Erythroblast (primary cell): Measurements from ENCODE around the gene CMBL.

Experiments used
- DNase-seq, 2 experiments: peaks; one replicate each; lab custom pipeline; 2025; lab: John Stamatoyannopoulos, UW
- GATA1 ChIP-seq: IDR thresholded peaks from 2 replicates; pipeline ENCODE4 v1.6.1; 2011; ENCODE audit warnings: low read depth, mild to moderate bottlenecking, control low read depth, low read length, moderate library complexity
- POLR2A ChIP-seq: IDR thresholded peaks from 2 replicates; pipeline ENCODE4 v1.6.1; 2011; ENCODE audit warnings: mild to moderate bottlenecking, low read length

CMBL gene

GRCh38 chr5:10339058-10339811 lies 31.5 kb upstream of the CMBL start:
- DNase-seq = no peak

GRCh38 chr5:10338686-10339057 lies 31.0 kb upstream of the CMBL start:
- DNase-seq = no peak
- TF ChIP-seq POLR2A (no peak), GATA1 (no peak)

More at GRCh38 chr5:10339058-10339811, 31.5 kb upstream of the CMBL start:
- TF ChIP-seq GATA1 = no peak
- no peak for TF ChIP-seq POLR2A

- no peak for DNase-seq
- TF ChIP-seq POLR2A (no peak), GATA1 (no peak)
Observed at GRCh38 chr5:10337986-10338385, 30.3 kb upstream of the CMBL start.

GRCh38 chr5:10337107-10337506 lies 29.4 kb upstream of the CMBL start:
- TF ChIP-seq POLR2A = no peak
- DNase-seq = no peak

- TF ChIP-seq POLR2A = no peak
- TF ChIP-seq GATA1 = no peak
- DNase-seq = no peak
Observed at GRCh38 chr5:10335711-10336470, 28.2 kb upstream of the CMBL start.

GRCh38 chr5:10334831-10335230 lies 27.1 kb upstream of the CMBL start:
- no peak for DNase-seq
- TF ChIP-seq GATA1 = no peak
- TF ChIP-seq POLR2A = no peak

GRCh38 chr5:10333154-10334006 lies 25.7 kb upstream of the CMBL start:
- DNase-seq = peak; percentile 66 to 69
- TF ChIP-seq POLR2A = no peak
- TF ChIP-seq GATA1 = no peak

- no peak for TF ChIP-seq POLR2A
- no peak for TF ChIP-seq GATA1
- no peak for DNase-seq
Observed at GRCh38 chr5:10332301-10332700, 24.6 kb upstream of the CMBL start.

GRCh38 chr5:10331341-10331796 lies 23.7 kb upstream of the CMBL start:
- TF ChIP-seq GATA1 = no peak
- no peak for TF ChIP-seq POLR2A
- DNase-seq = no peak

- DNase-seq = no peak
- TF ChIP-seq POLR2A (no peak), GATA1 (no peak)
Observed at GRCh38 chr5:10330511-10331230, 23.0 kb upstream of the CMBL start.

GRCh38 chr5:10329820-10330481 lies 22.2 kb upstream of the CMBL start:
- no peak for DNase-seq

GRCh38 chr5:10329446-10329819 lies 21.7 kb upstream of the CMBL start:
- TF ChIP-seq POLR2A (no peak), GATA1 (no peak)
- DNase-seq = no peak

More at GRCh38 chr5:10329820-10330481, 22.2 kb upstream of the CMBL start:
- no peak for TF ChIP-seq GATA1
- no peak for TF ChIP-seq POLR2A

- DNase-seq = no peak
Observed at GRCh38 chr5:10328323-10328722, 20.6 kb upstream of the CMBL start.

More at GRCh38 chr5:10328323-10328722, 20.6 kb upstream of the CMBL start:
- TF ChIP-seq POLR2A (no peak), GATA1 (no peak)
